ENCODE results near the gene NRARP. TPM values are rescaled to one million over a fixed set of nuclear protein-coding genes. Genes with fewer than 3 reads are reported as not detected.

The NRARP gene
- total and polyA plus RNA-seq, 2 of the 13 experiments (the other 11 are each of a cell fraction or from before 2014, with no cell fraction given): 0.22 to 0.46 TPM

DNA sequence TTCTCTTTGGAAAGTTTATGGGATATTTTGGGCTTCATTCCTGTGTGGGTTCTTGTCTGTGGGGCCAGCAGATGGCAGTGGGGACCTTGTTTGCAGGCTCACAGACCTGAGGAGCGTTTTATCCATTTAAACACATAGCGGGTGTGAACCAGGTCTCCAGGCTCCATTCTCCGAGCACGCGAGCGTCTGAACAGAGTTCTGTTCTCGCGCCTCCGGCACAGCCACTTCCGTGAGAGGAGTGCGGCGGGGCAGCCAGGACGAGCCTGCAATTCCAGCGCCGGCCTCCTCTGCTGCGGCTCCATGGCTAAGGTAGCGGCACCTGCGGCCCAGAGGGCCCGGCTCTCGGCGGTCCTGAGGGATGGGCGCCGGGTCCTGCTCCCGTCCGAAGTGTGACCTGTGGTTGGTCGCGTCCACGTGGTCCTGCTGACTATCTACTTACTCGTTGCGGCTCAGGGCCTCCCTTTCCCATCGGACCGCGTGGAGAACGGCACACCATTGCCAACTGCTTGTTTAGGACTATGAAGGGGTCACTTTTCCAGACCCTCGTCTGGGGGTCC is 7.3 kb downstream of the NRARP start:
- peak overlapping the region; percentile 34 to 67 (median 49); a peak in 5 of 6 replicates for H3K4me3 ChIP-seq (replicated peaks in 1 of 3; ENCODE audit: insufficient read depth in 1 of 3, low read depth in 2 of 3, low read length in 3 of 3)
- DNase-seq (ENCODE audit: low spot score) (no peak), FAIRE-seq (no peak), ATAC-seq (peak; percentile 66)
- WGBS (ENCODE audit: low lambda C conversion rate): 48% methylated on average over 28 of the region's 35 CpGs
- H2AFZ ChIP-seq (ENCODE audit: low read length): no peak overlapping the region
- H3K4me2 ChIP-seq (ENCODE audit: low read depth, low read length): peak overlapping the region; percentile 80
- H3K27ac ChIP-seq (ENCODE audit: extremely low read length, insufficient read depth, low read length): no peak overlapping the region
- peaks cover 61% of the 10 kb centered on the region for H3K4me1 ChIP-seq (ENCODE audit: insufficient read depth, low read length)
- H3K36me3 ChIP-seq (replicated peaks in 1 of 2; ENCODE audit: control insufficient read depth in 1 of 2, insufficient read depth in 2 of 2, low read length in 2 of 2): no peaks in the 10 kb centered on the region
- intact Hi-C loops (cut with micrococcal nuclease; ENCODE audit: unreplicated experiment): no loop called here
- BruUV-seq (replicated peaks): no TSS peak
- peak overlapping the region; percentile 29 for H3K9ac ChIP-seq (ENCODE audit: insufficient read depth, low read depth, low read length)
- no peaks in the 10 kb centered on the region for H4K20me1 ChIP-seq (ENCODE audit: insufficient read depth, low read length)
- no peaks in the 10 kb centered on the region for H3K9me3 ChIP-seq (ENCODE audit: low read length)
- in situ Hi-C loops (cut with HindIII; ENCODE audit: extremely low pct_ligation_motif_present, low pct_unique_long_range_greater_than_20kb): loop anchor here (5.0 kb wide), 1 partner anchor 113 kb away; no protein-coding TSS in a partner anchor
- H3K27me3 ChIP-seq (ENCODE audit: control insufficient read depth in 1 of 2, insufficient read depth in 2 of 2, low read length in 2 of 2): peaks cover 4 to 33% of the 10 kb centered on the region in 2 experiments; a peak in 4 of 5 replicates
- H3K79me2 ChIP-seq (ENCODE audit: insufficient read depth, low read length): no peaks in the 10 kb centered on the region
- CTCF ChIA-PET (ENCODE audit: low intra/inter-chr PET ratio, low total read pairs): interaction anchor here (1.4 kb wide), 1 partner anchor 112 kb away, joined by 7 read pairs; no protein-coding TSS in a partner anchor
- POLR2A ChIA-PET: interaction anchor here (1.0 to 1.5 kb wide), 4 partner anchors 8 to 54 kb away, joined by 3 to 11 read pairs (median 5); partner anchors contain the start of genes NRARP, TOR4A and TUBB4B
- no peak for TF ChIP-seq PBX2 (CRISPR knock-in tag; IDR thresholded peaks at IDR 0.05)
- no peak for TF ChIP-seq ZNF331 (CRISPR knock-in tag; IDR thresholded peaks at IDR 0.05)
- TF ChIP-seq GATAD2A (CRISPR knock-in tag; IDR thresholded peaks at IDR 0.05): no peak
- TF ChIP-seq NR3C1 (CRISPR knock-in tag; IDR thresholded peaks at IDR 0.05): no peak
- TF ChIP-seq ZNF292 (CRISPR knock-in tag; IDR thresholded peaks at IDR 0.05; ENCODE audit: borderline replicate concordance, low read depth): no peak
- TF ChIP-seq SOX6 (IDR thresholded peaks at IDR 0.05): no peak
- no peak for TF ChIP-seq SOX6 (CRISPR knock-in tag; IDR thresholded peaks at IDR 0.05)
- TF ChIP-seq ZNF547 (CRISPR knock-in tag; IDR thresholded peaks at IDR 0.05): no peak
- TF ChIP-seq TCF12 (IDR thresholded peaks at IDR 0.05): no peak
- TF ChIP-seq TCF12 (CRISPR knock-in tag; IDR thresholded peaks at IDR 0.05): no peak
- no peak for TF ChIP-seq TP53 (CRISPR knock-in tag; conservative IDR thresholded peaks at IDR 0.05)
- TF ChIP-seq ZNF781 (CRISPR knock-in tag; IDR thresholded peaks at IDR 0.05; ENCODE audit: borderline replicate concordance, not compliant biosample characterization): no peak
- TF ChIP-seq ZNF850 (CRISPR knock-in tag; conservative IDR thresholded peaks at IDR 0.05): no peak
- no peak for TF ChIP-seq PRPF4 (IDR thresholded peaks at IDR 0.05; ENCODE audit: low read depth, low read length, poor library complexity, severe bottlenecking)
- TF ChIP-seq HOMEZ (CRISPR knock-in tag; IDR thresholded peaks at IDR 0.05; ENCODE audit: low read depth): no peak
- TF ChIP-seq TEAD2 (CRISPR knock-in tag; IDR thresholded peaks at IDR 0.05): no peak
- no peak for TF ChIP-seq ZKSCAN1 (IDR thresholded peaks at IDR 0.05; ENCODE audit: low read length)
- no peak for TF ChIP-seq ATF2 (CRISPR knock-in tag; IDR thresholded peaks at IDR 0.05)
- TF ChIP-seq ZIK1 (CRISPR knock-in tag; IDR thresholded peaks at IDR 0.05; ENCODE audit: borderline replicate concordance, low read depth): no peak
- no peak for TF ChIP-seq HMGA1 (CRISPR knock-in tag; conservative IDR thresholded peaks at IDR 0.05)
- no peak for TF ChIP-seq DNMT3B (CRISPR knock-in tag; conservative IDR thresholded peaks at IDR 0.05)
- TF ChIP-seq ZNF577 (CRISPR knock-in tag; IDR thresholded peaks at IDR 0.05; ENCODE audit: borderline replicate concordance, low read depth): no peak
- no peak for TF ChIP-seq ZNF616 (CRISPR knock-in tag; IDR thresholded peaks at IDR 0.05; ENCODE audit: low read depth)
- TF ChIP-seq ARNTL (CRISPR knock-in tag; IDR thresholded peaks at IDR 0.05): no peak
